ENCODE measurements around the gene HDAC4. TPM values are rescaled to one million over a fixed set of nuclear protein-coding genes. Genes with fewer than 3 reads are reported as not detected.

The HDAC4 gene
- total RNA-seq, 1 experiment from 2014 or later = 40.1 TPM

DNA sequence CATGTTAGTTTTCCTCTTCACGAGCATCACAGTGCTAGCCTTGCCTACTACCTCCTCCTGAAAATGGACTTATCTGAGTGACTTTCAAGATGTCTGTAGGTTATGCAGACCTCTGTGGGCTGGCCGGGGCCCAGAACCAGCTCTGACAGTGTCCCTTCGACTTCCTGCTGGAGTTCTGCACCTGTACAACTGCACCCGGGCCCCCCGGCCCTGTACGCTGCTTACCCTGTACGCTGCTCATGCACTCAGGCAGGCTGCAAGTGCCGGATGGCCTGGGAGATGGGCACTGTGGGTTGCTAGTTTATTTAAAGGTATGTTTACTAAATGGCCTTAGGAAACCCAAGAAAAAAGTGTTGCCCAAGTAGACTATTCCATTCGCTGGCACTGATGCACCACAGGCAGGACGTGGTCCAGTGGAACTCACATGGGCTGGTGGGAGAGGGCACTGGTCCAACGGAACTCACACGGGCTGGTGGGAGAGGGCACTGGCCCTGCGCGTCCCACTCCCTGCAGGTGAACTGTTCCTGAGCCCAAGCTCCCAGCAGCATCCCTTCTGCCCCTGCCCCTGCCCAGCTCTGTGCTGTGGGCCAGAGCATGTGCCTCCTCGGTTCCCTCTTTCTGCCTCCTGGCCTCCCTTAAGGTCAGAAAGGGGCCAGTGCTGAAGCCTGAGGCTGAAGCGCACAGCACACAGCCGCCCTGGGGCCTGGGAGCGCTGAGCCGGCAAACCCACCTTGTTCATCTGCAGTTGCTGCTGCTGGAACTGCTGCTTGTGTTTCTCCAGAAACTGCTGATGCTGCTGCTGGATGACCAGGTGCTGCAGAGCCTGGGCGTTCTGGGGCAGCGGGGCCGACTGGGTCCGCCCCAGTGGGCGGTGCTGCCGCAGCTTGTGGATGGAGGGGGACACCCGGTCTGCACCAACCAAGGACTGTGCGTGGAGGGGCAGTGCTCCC, 274.8 kb downstream of the HDAC4 start:
- no peak for ATAC-seq
- ChIA-PET CTCF (no interaction called here), POLR2A (no interaction called here)
- H3K27ac ChIP-seq (ENCODE audit: low read length) = no peak overlapping the region
- H3K4me3 ChIP-seq (ENCODE audit: low read depth in 2 of 2, low read length in 2 of 2) = no peak overlapping the region
- no TSS peak for BruUV-seq (replicated peaks)
- H3K9me3 ChIP-seq (ENCODE audit: control insufficient read depth, insufficient read depth, low read depth, low read length) = no peaks in the 10 kb centered on the region; the same call in 1 of the 2 replicates
- no peaks in the 10 kb centered on the region for H3K36me3 ChIP-seq (ENCODE audit: control insufficient read depth, insufficient read depth, low read length)
- DNase-seq (ENCODE audit: low read depth, low spot score) = no peak
- intact Hi-C loops (cut with micrococcal nuclease; ENCODE audit: unreplicated experiment) (no loop called here), in situ Hi-C loops (cut with HindIII; ENCODE audit: low pct_unique_long_range_greater_than_20kb, low sequenced_read_pairs) (no loop called here)
- no peaks in the 10 kb centered on the region for H3K4me1 ChIP-seq (ENCODE audit: control insufficient read depth, insufficient read depth, low read length)
- no peaks in the 10 kb centered on the region for H3K27me3 ChIP-seq (ENCODE audit: control insufficient read depth, insufficient read depth, low read length)
- TF ChIP-seq TCF7L2 (IDR thresholded peaks at IDR 0.05; ENCODE audit: low read depth, low read length) = no peak
- no peak for TF ChIP-seq SIN3A (IDR thresholded peaks at IDR 0.05; ENCODE audit: borderline replicate concordance, insufficient read depth, low read depth, low read length)
- TF ChIP-seq, protein P1, sequence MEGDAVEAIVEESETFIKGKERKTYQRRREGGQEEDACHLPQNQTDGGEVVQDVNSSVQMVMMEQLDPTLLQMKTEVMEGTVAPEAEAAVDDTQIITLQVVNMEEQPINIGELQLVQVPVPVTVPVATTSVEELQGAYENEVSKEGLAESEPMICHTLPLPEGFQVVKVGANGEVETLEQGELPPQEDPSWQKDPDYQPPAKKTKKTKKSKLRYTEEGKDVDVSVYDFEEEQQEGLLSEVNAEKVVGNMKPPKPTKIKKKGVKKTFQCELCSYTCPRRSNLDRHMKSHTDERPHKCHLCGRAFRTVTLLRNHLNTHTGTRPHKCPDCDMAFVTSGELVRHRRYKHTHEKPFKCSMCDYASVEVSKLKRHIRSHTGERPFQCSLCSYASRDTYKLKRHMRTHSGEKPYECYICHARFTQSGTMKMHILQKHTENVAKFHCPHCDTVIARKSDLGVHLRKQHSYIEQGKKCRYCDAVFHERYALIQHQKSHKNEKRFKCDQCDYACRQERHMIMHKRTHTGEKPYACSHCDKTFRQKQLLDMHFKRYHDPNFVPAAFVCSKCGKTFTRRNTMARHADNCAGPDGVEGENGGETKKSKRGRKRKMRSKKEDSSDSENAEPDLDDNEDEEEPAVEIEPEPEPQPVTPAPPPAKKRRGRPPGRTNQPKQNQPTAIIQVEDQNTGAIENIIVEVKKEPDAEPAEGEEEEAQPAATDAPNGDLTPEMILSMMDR (IDR thresholded peaks at IDR 0.05) = no peak
- TF ChIP-seq POLR2AphosphoS5 (IDR thresholded peaks at IDR 0.05; ENCODE audit: low read depth, low read length) = no peak
- TF ChIP-seq, protein P2, sequence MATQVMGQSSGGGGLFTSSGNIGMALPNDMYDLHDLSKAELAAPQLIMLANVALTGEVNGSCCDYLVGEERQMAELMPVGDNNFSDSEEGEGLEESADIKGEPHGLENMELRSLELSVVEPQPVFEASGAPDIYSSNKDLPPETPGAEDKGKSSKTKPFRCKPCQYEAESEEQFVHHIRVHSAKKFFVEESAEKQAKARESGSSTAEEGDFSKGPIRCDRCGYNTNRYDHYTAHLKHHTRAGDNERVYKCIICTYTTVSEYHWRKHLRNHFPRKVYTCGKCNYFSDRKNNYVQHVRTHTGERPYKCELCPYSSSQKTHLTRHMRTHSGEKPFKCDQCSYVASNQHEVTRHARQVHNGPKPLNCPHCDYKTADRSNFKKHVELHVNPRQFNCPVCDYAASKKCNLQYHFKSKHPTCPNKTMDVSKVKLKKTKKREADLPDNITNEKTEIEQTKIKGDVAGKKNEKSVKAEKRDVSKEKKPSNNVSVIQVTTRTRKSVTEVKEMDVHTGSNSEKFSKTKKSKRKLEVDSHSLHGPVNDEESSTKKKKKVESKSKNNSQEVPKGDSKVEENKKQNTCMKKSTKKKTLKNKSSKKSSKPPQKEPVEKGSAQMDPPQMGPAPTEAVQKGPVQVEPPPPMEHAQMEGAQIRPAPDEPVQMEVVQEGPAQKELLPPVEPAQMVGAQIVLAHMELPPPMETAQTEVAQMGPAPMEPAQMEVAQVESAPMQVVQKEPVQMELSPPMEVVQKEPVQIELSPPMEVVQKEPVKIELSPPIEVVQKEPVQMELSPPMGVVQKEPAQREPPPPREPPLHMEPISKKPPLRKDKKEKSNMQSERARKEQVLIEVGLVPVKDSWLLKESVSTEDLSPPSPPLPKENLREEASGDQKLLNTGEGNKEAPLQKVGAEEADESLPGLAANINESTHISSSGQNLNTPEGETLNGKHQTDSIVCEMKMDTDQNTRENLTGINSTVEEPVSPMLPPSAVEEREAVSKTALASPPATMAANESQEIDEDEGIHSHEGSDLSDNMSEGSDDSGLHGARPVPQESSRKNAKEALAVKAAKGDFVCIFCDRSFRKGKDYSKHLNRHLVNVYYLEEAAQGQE (IDR thresholded peaks at IDR 0.05; ENCODE audit: insufficient read depth in 1 of 2, low read depth in 2 of 2, low read length in 1 of 2) = no peak

- BruUV-seq (replicated peaks) = no TSS peak
- Histone ChIP-seq H3K27ac (ENCODE audit: low read length) (no peak overlapping the region), H3K27me3 (ENCODE audit: control insufficient read depth, insufficient read depth, low read length) (no peaks in the 10 kb centered on the region), H3K4me3 (ENCODE audit: low read depth in 2 of 2, low read length in 2 of 2) (no peak overlapping the region), H3K36me3 (ENCODE audit: control insufficient read depth, insufficient read depth, low read length) (no peaks in the 10 kb centered on the region), H3K4me1 (ENCODE audit: control insufficient read depth, insufficient read depth, low read length) (no peaks in the 10 kb centered on the region), H3K9me3 (ENCODE audit: control insufficient read depth, insufficient read depth, low read depth, low read length) (no peaks in the 10 kb centered on the region; the same call in 1 of the 2 replicates)
- POLR2A ChIA-PET = no interaction called here
- CTCF ChIA-PET = no interaction called here
- ATAC-seq (no peak), DNase-seq (ENCODE audit: low read depth, low spot score) (no peak)
- intact Hi-C loops (cut with micrococcal nuclease; ENCODE audit: unreplicated experiment) = no loop called here
- in situ Hi-C loops (cut with HindIII; ENCODE audit: low pct_unique_long_range_greater_than_20kb, low sequenced_read_pairs) = no loop called here
- TF ChIP-seq TCF7L2 (IDR thresholded peaks at IDR 0.05; ENCODE audit: low read depth, low read length) (no peak), SIN3A (IDR thresholded peaks at IDR 0.05; ENCODE audit: borderline replicate concordance, insufficient read depth, low read depth, low read length) (no peak)
- TF ChIP-seq, protein P1 (IDR thresholded peaks at IDR 0.05) = no peak
Observed at GRCh38 chr2:239124152-239124899, 276.5 kb downstream of the HDAC4 start.
